Activated CD8-positive, alpha-beta T cell treated with anti-CD3 and anti-CD28 coated beads for 36 hours (primary cell): ENCODE results near the gene GPR89B. TPM values are rescaled to one million over a fixed set of nuclear protein-coding genes. Genes with fewer than 3 reads are reported as not detected.
A peak's percentile ranks its signal among the peaks of the same experiment; 100 is the strongest.

Source experiments
- ATAC-seq: fragments of 200-7000 bp; cut with Tn5 transposase; one replicate; pipeline ENCODE4 v1.10.0; 2021; ENCODE audit warnings: mild to moderate bottlenecking, moderate library complexity
- CTCF ChIA-PET: fragments of 350-600 bp; sonication (Branson Sonifier 250); formaldehyde crosslinking; loops from one replicate; lab custom pipeline; 2021; ENCODE audit warnings: antibody characterized with exemption; lab: Charles Lee
- POLR2A ChIA-PET: fragments of 350-600 bp; sonication (Branson Sonifier 250); formaldehyde crosslinking; loops from one replicate; lab custom pipeline; 2021; ENCODE audit warnings: antibody characterized with exemption; lab: Charles Lee
- DNase-seq: peaks from one replicate; pipeline ENCODE4 v3.0.0-alpha.2; 2020
- H3K27ac Mint-ChIP-seq: one replicate; pipeline ENCODE4 v1.8.0; 2021; ENCODE audit warnings: mild to moderate bottlenecking, mixed read lengths
- H3K27me3 Mint-ChIP-seq: one replicate; pipeline ENCODE4 v1.8.0; 2021; ENCODE audit warnings: mixed read lengths
- H3K36me3 Mint-ChIP-seq: one replicate; pipeline ENCODE4 v1.8.0; 2021; ENCODE audit warnings: low read depth, mixed read lengths
- H3K4me1 Mint-ChIP-seq: one replicate; pipeline ENCODE4 v1.8.0; 2021; ENCODE audit warnings: low read depth, mixed read lengths
- H3K4me3 Mint-ChIP-seq: one replicate; pipeline ENCODE4 v1.8.0; 2021; ENCODE audit warnings: mild to moderate bottlenecking, moderate library complexity, mixed read lengths
- H3K9me3 Mint-ChIP-seq: one replicate; pipeline ENCODE4 v1.8.0; 2021; ENCODE audit warnings: mixed read lengths
- CTCF ChIP-seq: fragments of 200-600 bp; IDR thresholded peaks from one replicate; pipeline ENCODE4 v1.8.0; 2022; ENCODE audit warnings: antibody characterized with exemption, mild to moderate bottlenecking
- intact Hi-C: fragments of 100-400 bp; cut with micrococcal nuclease; formaldehyde crosslinking; loops from one replicate; pipeline ENCODE4 v1.10.0; 2022
- total RNA-seq, 2 experiments: library from RNA; stranded (reverse); gene quantifications; one replicate each; pipeline ENCODE4 v1.2.3, GENCODE V29; 2021

Gene GPR89B
- total RNA-seq, 2 experiments from 2014 or later = 14.4 to 15.7 TPM

- ChIA-PET CTCF (no interaction called here), POLR2A (no interaction called here)
- H3K36me3 Mint-ChIP-seq = no peaks in the 10 kb centered on the region
- H3K4me1 Mint-ChIP-seq = no peaks in the 10 kb centered on the region
- H3K4me3 Mint-ChIP-seq = no peak overlapping the region
- ATAC-seq (no peak), DNase-seq (no peak)
- no peak for TF ChIP-seq CTCF
- no peak overlapping the region for H3K27ac Mint-ChIP-seq
- no peaks in the 10 kb centered on the region for H3K9me3 Mint-ChIP-seq
- intact Hi-C loops = no loop called here
- no peaks in the 10 kb centered on the region for H3K27me3 Mint-ChIP-seq
Measured at GRCh38 chr1:147897789-147898188, 30.4 kb upstream of the GPR89B start.

- Mint-ChIP-seq H3K4me1 (peaks cover 8% of the 10 kb centered on the region), H3K36me3 (no peaks in the 10 kb centered on the region), H3K27ac (no peak within 1 kb of the TSS), H3K9me3 (no peaks in the 10 kb centered on the region), H3K4me3 (no peak within 1 kb of the TSS), H3K27me3 (no peaks in the 10 kb centered on the region)
- ChIA-PET POLR2A (interaction anchor here (0.8 kb wide), 1 partner anchor 8 kb away, joined by 3 read pairs; no protein-coding TSS in a partner anchor), CTCF (interaction anchor here (3.9 kb wide), 1 partner anchor 10 kb away, joined by 21 read pairs; no protein-coding TSS in a partner anchor)
- TF ChIP-seq CTCF = no peak
- intact Hi-C loops = no loop called here
- DNase-seq = no peak
- ATAC-seq = no peak
Measured at GRCh38 chr1:147902253-147902845, 25.9 kb upstream of the GPR89B start, which contains the start of gene GJA8. Gene GJA8, plus strand, starts transcription at chr1:147902795. Its CDS starts 5,161 bp downstream, at chr1:147907956.

GRCh38 chr1:147904726-147905125 is 23.5 kb upstream of the GPR89B start:
- ATAC-seq = no peak
- no peak for DNase-seq
- peak overlapping the region; percentile 2 for H3K27ac Mint-ChIP-seq
- no peak overlapping the region for H3K4me3 Mint-ChIP-seq
- TF ChIP-seq CTCF = no peak
- no peaks in the 10 kb centered on the region for H3K27me3 Mint-ChIP-seq
- POLR2A ChIA-PET = no interaction called here
- intact Hi-C loops = no loop called here
- H3K4me1 Mint-ChIP-seq = peaks cover 8% of the 10 kb centered on the region
- H3K36me3 Mint-ChIP-seq = no peaks in the 10 kb centered on the region
- CTCF ChIA-PET = interaction anchor here (1.4 to 2.9 kb wide), 2 partner anchors 12 to 21 kb away, joined by 4 to 18 read pairs; no protein-coding TSS in a partner anchor
- H3K9me3 Mint-ChIP-seq = no peaks in the 10 kb centered on the region

- ChIA-PET POLR2A (no interaction called here), CTCF (no interaction called here)
- H3K4me3 Mint-ChIP-seq = no peak overlapping the region
- DNase-seq (no peak), ATAC-seq (no peak)
- no peaks in the 10 kb centered on the region for H3K36me3 Mint-ChIP-seq
- intact Hi-C loops = no loop called here
- H3K9me3 Mint-ChIP-seq = no peaks in the 10 kb centered on the region
- peaks cover 8% of the 10 kb centered on the region for H3K4me1 Mint-ChIP-seq
- H3K27ac Mint-ChIP-seq = no peak overlapping the region
- no peaks in the 10 kb centered on the region for H3K27me3 Mint-ChIP-seq
- TF ChIP-seq CTCF = no peak
Measured at GRCh38 chr1:147907786-147908509, 20.3 kb upstream of the GPR89B start.

- no peaks in the 10 kb centered on the region for H3K36me3 Mint-ChIP-seq
- peaks cover 12% of the 10 kb centered on the region for H3K27me3 Mint-ChIP-seq
- POLR2A ChIA-PET = no interaction called here
- intact Hi-C loops = no loop called here
- ATAC-seq (no peak), DNase-seq (no peak)
- H3K27ac Mint-ChIP-seq = no peak overlapping the region
- no peak for TF ChIP-seq CTCF
- no peaks in the 10 kb centered on the region for H3K9me3 Mint-ChIP-seq
- H3K4me1 Mint-ChIP-seq = no peaks in the 10 kb centered on the region
- no peak overlapping the region for H3K4me3 Mint-ChIP-seq
- CTCF ChIA-PET = interaction anchor here (3.1 kb wide), 1 partner anchor 20 kb away, joined by 16 read pairs; no protein-coding TSS in a partner anchor
Measured at GRCh38 chr1:147912553-147912952, 15.7 kb upstream of the GPR89B start.
